ENCODE data around the gene HOXC9. TPM values are rescaled to one million over a fixed set of nuclear protein-coding genes. Genes with fewer than 3 reads are reported as not detected.

Gene HOXC9
- polyA plus RNA-seq, 1 of the 3 experiments (the other 2 are of a cell fraction) = 1.9 TPM

GRCh38 chr12:54040648-54041047 lies 40.7 kb downstream of the HOXC9 start:
- WGBS (ENCODE audit: low lambda C conversion rate) = 72% methylated on average over 3 of the region's 3 CpGs

More at GRCh38 chr12:54040648-54041047, 40.7 kb downstream of the HOXC9 start:
- Histone ChIP-seq H3F3A (replicated peaks; ENCODE audit: insufficient read depth) (peaks cover 4% of the 10 kb centered on the region), H3K4me1 (ENCODE audit: control insufficient read depth in 1 of 2, insufficient read depth in 2 of 2, low read depth in 1 of 2, low read length in 1 of 2) (peaks cover 0 to 33% of the 10 kb centered on the region in 2 experiments; a peak in 1 of 4 replicates), H3K27ac (ENCODE audit: low read depth in 2 of 2, low read length in 1 of 2) (no peak overlapping the region), H3K9me3 (no peaks in the 10 kb centered on the region), H3K9me2 (no peaks in the 10 kb centered on the region), H2AFZ (ENCODE audit: low read depth) (no peak overlapping the region), H3K4me2 (no peak overlapping the region), H3K4me3 (ENCODE audit: low read depth in 2 of 2, low read length in 1 of 2) (no peak overlapping the region), H4K20me1 (ENCODE audit: insufficient read depth) (no peaks in the 10 kb centered on the region), H3K27me3 (ENCODE audit: insufficient read depth) (no peaks in the 10 kb centered on the region), H3K9ac (no peak overlapping the region), H3K79me2 (ENCODE audit: insufficient read depth) (no peaks in the 10 kb centered on the region), H3K36me3 (replicated peaks in 1 of 2; ENCODE audit: control insufficient read depth in 1 of 2, insufficient read depth in 2 of 2, low read length in 1 of 2) (no peaks in the 10 kb centered on the region)
- TF ChIP-seq MAX (IDR thresholded peaks at IDR 0.05; ENCODE audit: low read depth) (no peak), RFX5 (IDR thresholded peaks at IDR 0.05; ENCODE audit: low read length) (no peak), NRF1 (IDR thresholded peaks at IDR 0.05; ENCODE audit: low read depth, low read length) (no peak), MXI1 (IDR thresholded peaks at IDR 0.05; ENCODE audit: low read depth, low read length) (no peak), ELF1 (IDR thresholded peaks at IDR 0.05) (no peak), RCOR1 (IDR thresholded peaks at IDR 0.05; ENCODE audit: low read length) (no peak), EZH2phosphoT487 (IDR thresholded peaks at IDR 0.05; ENCODE audit: borderline replicate concordance, low read depth) (no peak), GABPA (IDR thresholded peaks at IDR 0.05; ENCODE audit: low read depth) (no peak), MEF2A (IDR thresholded peaks at IDR 0.05; ENCODE audit: borderline replicate concordance, low read depth) (no peak), RXRA (IDR thresholded peaks at IDR 0.05; ENCODE audit: borderline replicate concordance, low read depth) (no peak), TAF1 (IDR thresholded peaks at IDR 0.05; ENCODE audit: borderline replicate concordance, low read depth, low read length) (no peak), FOXJ3 (CRISPR knock-in tag; IDR thresholded peaks at IDR 0.05) (no peak), USF2 (IDR thresholded peaks at IDR 0.05; ENCODE audit: borderline replicate concordance, low read depth, low read length) (no peak), IRF3 (IDR thresholded peaks at IDR 0.05; ENCODE audit: low read depth, low read length) (no peak), USF1 (IDR thresholded peaks at IDR 0.05; ENCODE audit: borderline replicate concordance, low read depth) (no peak)
- POLR2A ChIA-PET = no interaction called here
- DNase-seq = no peak
- CTCF ChIA-PET = interaction anchor here (1.0 to 23.2 kb wide), 7 partner anchors 8 to 174 kb away, joined by 3 to 548 read pairs (median 8); partner anchors contain the start of genes HOXC4, HOXC5, HOXC6 and SMUG1

Data from SK-N-SH (cell line).